K562 (cell line): ENCODE results near the gene PCID2. TPM values are rescaled to one million over a fixed set of nuclear protein-coding genes. Genes with fewer than 3 reads are reported as not detected.

Experiments
- CREB5 ChIP-seq: fragments of 250-450 bp; sonication (Bioruptor Pico); IDR thresholded peaks from 2 replicates; pipeline ENCODE4 v1.5.0; 2020; ENCODE audit warnings: mild to moderate bottlenecking
- CTBP1 ChIP-seq: fragments of 450-650 bp; IDR thresholded peaks from 2 replicates; pipeline ENCODE4 v1.6.1; 2016; ENCODE audit warnings: borderline replicate concordance
- GABPB1 ChIP-seq: sonication (generic); formaldehyde crosslinking; IDR thresholded peaks from 2 replicates; pipeline ENCODE4 v1.8.0; 2022; ENCODE audit warnings: mild to moderate bottlenecking, missing genetic modification reagents
- HDAC2 ChIP-seq: fragments of 450-650 bp; IDR thresholded peaks from 2 replicates; pipeline ENCODE4 v1.6.1; 2016; ENCODE audit warnings: mild to moderate bottlenecking
- NBN ChIP-seq: fragments of 450-650 bp; IDR thresholded peaks from 2 replicates; pipeline ENCODE4 v1.6.1; 2016; ENCODE audit warnings: low read depth, mild to moderate bottlenecking
- PHF20 ChIP-seq: fragments of 450-650 bp; IDR thresholded peaks from 2 replicates; pipeline ENCODE4 v1.6.1; 2018; ENCODE audit not compliant: partially characterized antibody
- POLR2A ChIP-seq: fragments of 450-650 bp; conservative IDR thresholded peaks from 2 replicates; pipeline ENCODE4 v1.6.1; 2016
- PRPF4 ChIP-seq: fragments of 200-400 bp; formaldehyde crosslinking; IDR thresholded peaks from one replicate; pipeline ENCODE4 v1.6.1; 2017; ENCODE audit warnings: low read length, low read depth, mild to moderate bottlenecking; ENCODE audit not compliant: insufficient read depth, poor library complexity, severe bottlenecking
- PYGO2 ChIP-seq: fragments of 450-650 bp; IDR thresholded peaks from 2 replicates; pipeline ENCODE4 v1.6.1; 2016; ENCODE audit warnings: mild to moderate bottlenecking, missing genetic modification characterization, moderate library complexity, missing compliant biosample characterization
- RBBP5 ChIP-seq: fragments of 200-600 bp; sonication (generic); IDR thresholded peaks from 2 replicates; pipeline ENCODE4 v1.6.1; 2012; ENCODE audit warnings: borderline replicate concordance, mild to moderate bottlenecking, low read length, control low read depth, inconsistent platforms; ENCODE audit not compliant: insufficient read depth, poor library complexity, severe bottlenecking
- RBM14 ChIP-seq: fragments of 200-400 bp; formaldehyde crosslinking; IDR thresholded peaks from 2 replicates; pipeline ENCODE4 v1.6.1; 2018; ENCODE audit warnings: low read depth, mild to moderate bottlenecking, low read length, moderate library complexity, borderline replicate concordance; ENCODE audit not compliant: insufficient read depth
- RFX1 ChIP-seq: fragments of 450-650 bp; IDR thresholded peaks from 2 replicates; pipeline ENCODE4 v1.6.1; 2016; ENCODE audit warnings: mild to moderate bottlenecking, moderate library complexity
- SREBF1 ChIP-seq: fragments of 150-350 bp; IDR thresholded peaks from 2 replicates; pipeline ENCODE4 v1.6.1; 2014; ENCODE audit warnings: antibody characterized with exemption, low read depth, low read length, borderline replicate concordance
- TFAP4 ChIP-seq: sonication (generic); formaldehyde crosslinking; IDR thresholded peaks from 2 replicates; pipeline ENCODE4 v1.8.0; 2022; ENCODE audit warnings: missing genetic modification reagents, mild to moderate bottlenecking, moderate library complexity, borderline replicate concordance
- YY1 ChIP-seq, 3 experiments: IDR thresholded peaks; 2 replicates each; pipeline ENCODE4 v1.6.1; 2011; ENCODE audit warnings: low read length in 2 of 3, mild to moderate bottlenecking in 2 of 3, moderate library complexity in 2 of 3, borderline replicate concordance in 1 of 3, control low read depth in 1 of 3, low read depth in 1 of 3; ENCODE audit not compliant: insufficient read depth in 3 of 3, insufficient replicate concordance in 2 of 3, control insufficient read depth in 1 of 3, insufficient read length in 1 of 3; ENCODE audit errors: extremely low read depth in 1 of 3
- ZBTB26 ChIP-seq: fragments of 450-650 bp; formaldehyde crosslinking; IDR thresholded peaks from 2 replicates; pipeline ENCODE4 v1.4.0; 2022; ENCODE audit warnings: missing genetic modification characterization
- ZKSCAN8 ChIP-seq: fragments of 200-800 bp; sonication (Bioruptor generic); IDR thresholded peaks from 2 replicates; pipeline ENCODE4 v1.6.1; 2016; ENCODE audit warnings: missing genetic modification characterization, missing compliant biosample characterization
- polyA plus RNA-seq, 8 experiments: library from polyadenylated mRNA; depleted of rRNA in 4 of 8; stranded (reverse) in 5 of 8; unstranded in 3 of 8; fragments of >200 nt; fragmentation: Nextera tagmentation in 2 of 8; fragmentation: Illumina TruSeq in 1 of 8; extraction: Ambion mirVana in 2 of 8; extraction: Trizol in 1 of 8; gene quantifications; 2 replicates each; pipeline versions ENCODE4 v1.2.1 to v1.2.3, GENCODE V29; 2011 to 2014; ENCODE audit warnings: inconsistent platforms in 1 of 8, missing spikeins in 1 of 8
- total RNA-seq, 7 experiments: library from RNA; depleted of rRNA in 6 of 7; stranded (reverse); fragments of >200 nt in 6 of 7; fragmentation: Illumina TruSeq in 2 of 7; extraction: Trizol in 2 of 7; gene quantifications; 2 replicates each; pipeline versions ENCODE4 v1.2.1 to v1.2.3, GENCODE V29; 2011 to 2021; ENCODE audit warnings: low replicate concordance in 1 of 7
- TF ChIP-seq, protein P1 (sequence below): fragments of 200-800 bp; sonication (Bioruptor generic); IDR thresholded peaks from 2 replicates; pipeline ENCODE4 v1.6.1; 2017; ENCODE audit warnings: missing genetic modification characterization, missing compliant biosample characterization
- TF ChIP-seq, protein P2 (sequence below): fragments of 450-650 bp; IDR thresholded peaks from 2 replicates; pipeline ENCODE4 v1.6.1; 2016; ENCODE audit warnings: missing biosample characterization, missing genetic modification characterization

Gene PCID2
- total and polyA plus RNA-seq, 9 of the 15 experiments (the other 6 are each of a cell fraction or from before 2014, with no cell fraction given): 39.6 to 117 (median 59.6) TPM

DNA sequence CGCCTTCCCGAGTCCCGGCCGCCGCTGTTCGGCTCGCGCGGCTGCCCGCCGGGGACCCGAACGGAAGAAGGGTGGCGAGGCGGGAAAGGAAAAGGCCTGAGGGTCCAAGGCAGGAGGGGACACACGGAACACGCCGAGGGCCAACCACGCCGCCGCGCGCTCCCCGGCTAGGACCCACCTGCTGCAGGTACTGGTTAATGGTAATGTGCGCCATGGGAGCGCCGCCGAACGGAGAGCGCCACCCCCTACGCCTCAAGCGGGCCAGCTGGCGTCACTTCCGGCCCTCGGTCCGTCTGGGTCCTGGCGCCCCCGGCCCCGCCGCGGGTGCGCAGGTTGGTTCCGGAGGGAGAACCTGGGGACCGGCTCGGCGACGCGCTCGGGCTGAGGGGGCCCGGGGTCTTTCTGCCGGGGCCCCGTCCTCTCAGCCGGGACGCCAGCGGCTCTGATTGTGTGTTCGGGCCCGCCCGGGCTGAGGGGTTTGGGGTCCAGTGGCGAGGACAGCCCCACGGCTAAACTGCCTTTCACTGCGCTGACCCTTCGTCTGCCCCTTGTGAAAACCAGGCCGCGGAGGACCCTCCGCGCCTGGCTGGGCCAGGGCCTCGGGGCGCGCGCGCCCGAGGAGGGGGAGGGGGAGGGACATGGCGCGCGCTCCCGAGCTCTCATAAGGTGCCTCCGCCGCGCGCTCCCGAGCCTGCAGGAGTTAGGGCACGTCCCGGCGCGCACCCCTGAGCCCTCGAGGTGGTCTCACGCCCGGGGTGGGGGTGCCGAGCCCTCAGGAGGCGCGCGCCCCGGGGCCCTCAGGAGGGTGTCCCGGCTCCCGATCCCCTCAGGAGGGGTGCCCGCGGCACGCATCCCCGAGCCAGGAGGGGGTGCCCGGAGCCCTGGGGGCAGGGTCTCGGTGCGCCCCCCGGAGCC lies at the start of gene PCID2 (continued):
- TF ChIP-seq RBBP5 (peak; percentile 90), GABPB1 (peak; percentile 99), PRPF4 (peak; percentile 33), NBN (peak; percentile 71; the same call in 1 of the 2 replicates), ZKSCAN8 (CRISPR knock-in tag) (peak; percentile 64; the same call in 1 of the 2 replicates), YY1 (IDR thresholded peaks at IDR 0.05; ENCODE audit: borderline replicate concordance in 1 of 3, control insufficient read depth in 1 of 3, extremely low read depth in 1 of 3, insufficient read depth in 3 of 3, insufficient read length in 1 of 3, insufficient replicate concordance in 2 of 3, low read depth in 1 of 3, low read length in 2 of 3) (peak in 2 of 3 experiments; percentile 75 to 79), ZBTB26 (CRISPR knock-in tag) (no peak), RBM14 (0 out of 2 replicates have a peak, but pooled peaks have one; percentile 84), TFAP4 (CRISPR knock-in tag) (peak; percentile 69; the same call in 1 of the 2 replicates), HDAC2 (no peak), PHF20 (peak; percentile 74), PYGO2 (tag) (no peak), CREB5 (no peak), POLR2A (peak; percentile 88), SREBF1 (no peak), CTBP1 (peak; percentile 77), RFX1 (no peak)
- TF ChIP-seq, protein P1, sequence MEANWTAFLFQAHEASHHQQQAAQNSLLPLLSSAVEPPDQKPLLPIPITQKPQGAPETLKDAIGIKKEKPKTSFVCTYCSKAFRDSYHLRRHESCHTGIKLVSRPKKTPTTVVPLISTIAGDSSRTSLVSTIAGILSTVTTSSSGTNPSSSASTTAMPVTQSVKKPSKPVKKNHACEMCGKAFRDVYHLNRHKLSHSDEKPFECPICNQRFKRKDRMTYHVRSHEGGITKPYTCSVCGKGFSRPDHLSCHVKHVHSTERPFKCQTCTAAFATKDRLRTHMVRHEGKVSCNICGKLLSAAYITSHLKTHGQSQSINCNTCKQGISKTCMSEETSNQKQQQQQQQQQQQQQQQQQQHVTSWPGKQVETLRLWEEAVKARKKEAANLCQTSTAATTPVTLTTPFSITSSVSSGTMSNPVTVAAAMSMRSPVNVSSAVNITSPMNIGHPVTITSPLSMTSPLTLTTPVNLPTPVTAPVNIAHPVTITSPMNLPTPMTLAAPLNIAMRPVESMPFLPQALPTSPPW: peak; percentile 70
- TF ChIP-seq, protein P2, sequence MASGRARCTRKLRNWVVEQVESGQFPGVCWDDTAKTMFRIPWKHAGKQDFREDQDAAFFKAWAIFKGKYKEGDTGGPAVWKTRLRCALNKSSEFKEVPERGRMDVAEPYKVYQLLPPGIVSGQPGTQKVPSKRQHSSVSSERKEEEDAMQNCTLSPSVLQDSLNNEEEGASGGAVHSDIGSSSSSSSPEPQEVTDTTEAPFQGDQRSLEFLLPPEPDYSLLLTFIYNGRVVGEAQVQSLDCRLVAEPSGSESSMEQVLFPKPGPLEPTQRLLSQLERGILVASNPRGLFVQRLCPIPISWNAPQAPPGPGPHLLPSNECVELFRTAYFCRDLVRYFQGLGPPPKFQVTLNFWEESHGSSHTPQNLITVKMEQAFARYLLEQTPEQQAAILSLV (tag): no peak
